HG03064 (cell line): ENCODE measurements around the gene GCSAM.

Experiments used
- ATAC-seq: cut with Tn5 transposase; IDR thresholded peaks from one replicate; pipeline ENCODE4 v1.9.1; 2021; ENCODE audit warnings: low read depth; ENCODE audit not compliant: unreplicated experiment

The GCSAM gene

GRCh38 chr3:112132975-112133448 is at the start of gene GCSAM:
Gene GCSAM, minus strand, starts transcription at chr3:112133248. Its CDS starts 128 bp downstream, at chr3:112133120.
- peak; percentile 60 for ATAC-seq

GRCh38 chr3:112175646-112176045 is 42.6 kb upstream of the GCSAM start:
- no peak for ATAC-seq

- ATAC-seq, result no peak
These were observed 42.0 kb upstream of the GCSAM start for GRCh38 chr3:112175037-112175436.

GRCh38 chr3:112171144-112171543 is 38.1 kb upstream of the GCSAM start:
- no peak for ATAC-seq

- no peak for ATAC-seq
These were observed 37.0 kb upstream of the GCSAM start for GRCh38 chr3:112170046-112170445.

GRCh38 chr3:112167758-112168157 is 34.7 kb upstream of the GCSAM start:
- ATAC-seq, result peak; percentile 82

GRCh38 chr3:112149136-112149535 is 16.1 kb upstream of the GCSAM start:
- ATAC-seq, result no peak

GRCh38 chr3:112143689-112144088 is 10.6 kb upstream of the GCSAM start:
- no peak for ATAC-seq

GRCh38 chr3:112143251-112143650 is 10.2 kb upstream of the GCSAM start:
- no peak for ATAC-seq

- no peak for ATAC-seq
These were observed 8.2 kb upstream of the GCSAM start for GRCh38 chr3:112141293-112141692.

- ATAC-seq, result no peak
These were observed 7.5 kb upstream of the GCSAM start for GRCh38 chr3:112140584-112140983.

- ATAC-seq, result no peak
These were observed 5.3 kb upstream of the GCSAM start for GRCh38 chr3:112138219-112138969.

GRCh38 chr3:112137781-112138180 is 4.7 kb upstream of the GCSAM start:
- ATAC-seq, result no peak

GRCh38 chr3:112136959-112137693 is 4.1 kb upstream of the GCSAM start:
- ATAC-seq, result no peak

GRCh38 chr3:112136046-112136445 is 3.0 kb upstream of the GCSAM start:
- no peak for ATAC-seq

- no peak for ATAC-seq
These were observed 1.5 kb upstream of the GCSAM start for GRCh38 chr3:112134335-112135124.

GRCh38 chr3:112133626-112134334 is 732 bp upstream of the GCSAM start:
- ATAC-seq, result no peak

- ATAC-seq, result peak; percentile 3
These were observed 494 bp downstream of the GCSAM start for GRCh38 chr3:112132554-112132953.

- ATAC-seq, result no peak
These were observed 960 bp downstream of the GCSAM start for GRCh38 chr3:112132088-112132487.

GRCh38 chr3:112131111-112131510 is 1.9 kb downstream of the GCSAM start:
- no peak for ATAC-seq

GRCh38 chr3:112130638-112130993 is 2.4 kb downstream of the GCSAM start:
- no peak for ATAC-seq
